GM19193 (cell line): ENCODE results near the gene BFSP1.

Source experiments
- POLR2A ChIP-seq: IDR thresholded peaks from 4 replicates; pipeline ENCODE4 v1.6.1; 2011; ENCODE audit not compliant: insufficient read depth, insufficient read length; ENCODE audit errors: extremely low read depth

Gene BFSP1

DNA sequence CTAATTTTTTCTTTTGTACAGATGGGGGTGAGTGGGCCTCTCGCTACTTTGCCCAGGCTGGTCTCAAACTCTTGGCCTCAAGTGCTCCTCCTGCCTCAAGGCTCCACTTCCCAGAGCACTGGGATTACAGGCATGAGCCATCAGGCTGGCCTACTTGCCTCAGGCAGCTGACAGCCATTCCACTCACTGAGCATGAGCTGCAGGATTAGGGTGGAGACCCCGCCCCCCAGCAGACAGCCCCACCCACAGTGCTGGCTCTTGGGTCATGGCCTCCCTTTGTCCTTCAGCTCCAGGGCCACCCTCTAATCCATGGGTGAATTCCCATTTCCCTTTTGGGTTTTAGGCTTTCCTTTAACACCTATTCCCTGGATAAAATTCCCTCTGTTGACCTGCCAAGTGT, 82.1 kb downstream of the BFSP1 start:
- TF ChIP-seq POLR2A = no peak

GRCh38 chr20:17448071-17448470, 83.1 kb downstream of the BFSP1 start:
- TF ChIP-seq POLR2A = no peak

GRCh38 chr20:17446171-17446570, 85.0 kb downstream of the BFSP1 start:
- TF ChIP-seq POLR2A = no peak

- TF ChIP-seq POLR2A = no peak
Measured at GRCh38 chr20:17445543-17445942, 85.6 kb downstream of the BFSP1 start.

DNA sequence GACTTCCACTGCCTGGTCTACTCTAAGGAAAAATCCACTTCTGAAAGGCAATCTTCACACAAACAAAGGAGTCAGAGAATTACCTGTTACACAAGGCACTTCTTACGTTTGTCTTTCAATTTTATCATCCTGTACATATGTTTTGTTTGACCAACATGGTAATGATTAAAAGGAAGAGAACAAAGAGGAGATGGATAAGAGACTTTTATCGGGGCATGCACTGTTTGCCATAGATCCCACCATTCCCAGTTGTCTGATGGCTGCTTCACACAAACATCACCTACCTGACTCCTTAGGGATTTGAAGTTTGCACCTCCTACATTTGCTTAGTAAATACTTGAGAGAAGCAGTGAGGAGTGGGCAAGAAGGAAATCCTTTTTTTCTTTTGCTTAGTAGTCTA, 87.1 kb downstream of the BFSP1 start:
- TF ChIP-seq POLR2A = no peak
